Memory B cell (primary cell): Measurements from ENCODE around the gene TMEM60.
"Not testable (repeated sequence)": the region's sequence is repeated elsewhere in the genome, so short reads cannot be mapped to it uniquely, and the experiment has no call there.

Experiments used
- ATAC-seq: fragments of 150-1000 bp; cut with Tn5 transposase; 2 replicates; pipeline ENCODE4 v1.10.0; 2021; ENCODE audit warnings: low read depth, mild to moderate bottlenecking, moderate library complexity
- DNase-seq, 2 donors: peaks; one replicate each; pipeline ENCODE4 v3.0.0; 2022; ENCODE audit warnings: low spot score in 2 of 2
- H3K27ac Mint-ChIP-seq: one replicate; pipeline ENCODE4 v1.8.0; 2022; ENCODE audit warnings: mild to moderate bottlenecking, moderate library complexity, mixed read lengths
- H3K27me3 Mint-ChIP-seq: one replicate; pipeline ENCODE4 v1.8.0; 2022; ENCODE audit warnings: mixed read lengths
- H3K36me3 Mint-ChIP-seq: one replicate; pipeline ENCODE4 v1.8.0; 2022; ENCODE audit warnings: mild to moderate bottlenecking, mixed read lengths
- H3K4me1 Mint-ChIP-seq: one replicate; pipeline ENCODE4 v1.8.0; 2022; ENCODE audit warnings: mixed read lengths
- H3K4me3 Mint-ChIP-seq: one replicate; pipeline ENCODE4 v1.8.0; 2022; ENCODE audit warnings: mild to moderate bottlenecking, moderate library complexity, mixed read lengths
- H3K9me3 Mint-ChIP-seq: one replicate; pipeline ENCODE4 v1.8.0; 2022; ENCODE audit warnings: mixed read lengths

TMEM60 gene

DNA sequence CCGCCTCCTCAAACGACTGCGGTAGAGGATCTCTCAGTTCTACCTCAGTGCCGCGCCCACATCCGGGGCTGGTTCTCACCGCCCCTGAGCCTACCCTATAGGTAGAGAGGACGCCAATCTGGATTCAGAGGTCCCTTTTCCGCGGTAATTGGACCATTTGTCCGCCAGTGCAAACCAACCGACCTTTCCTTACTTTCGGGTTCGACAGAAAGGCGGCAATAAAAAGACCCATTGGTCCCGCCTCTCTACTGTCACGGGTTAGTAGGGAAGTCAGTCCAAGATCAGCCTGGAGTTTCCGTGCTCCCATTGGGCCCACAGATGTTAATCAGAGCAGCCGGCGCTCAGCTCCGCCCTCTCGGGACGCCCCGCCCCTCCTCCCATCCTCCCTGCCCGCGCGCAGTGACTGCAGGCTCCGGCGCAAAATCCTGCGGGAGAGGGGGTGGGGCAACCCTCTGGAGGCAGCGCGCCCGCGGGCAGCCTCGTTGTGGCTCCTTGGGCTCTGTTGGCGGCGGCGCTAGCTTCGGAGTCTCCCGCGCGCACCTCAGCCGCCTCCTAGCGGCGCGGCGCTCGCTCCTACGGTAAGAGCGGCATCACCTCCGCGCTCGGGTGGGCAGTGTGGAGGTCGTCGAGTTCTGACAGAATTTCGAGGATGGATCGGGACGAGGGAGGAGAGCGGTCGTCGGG is at the start of gene TMEM60, which contains the start of gene PHTF2:
Gene TMEM60 (minus strand): TSS at position 41 of the 684 bp plus-strand sequence. CDS start 4,061 bp downstream, outside the sequence.
Gene PHTF2 (plus strand): TSS at position 380 of the 684 bp plus-strand sequence.
- DNase-seq (peak; percentile 84 to 88), ATAC-seq (peak; percentile 84)
- H3K4me3 Mint-ChIP-seq: peak within 1 kb of the TSS; percentile 89
- H3K4me1 Mint-ChIP-seq: peaks cover 48% of the 10 kb centered on the region
- no peaks in the 10 kb centered on the region for H3K27me3 Mint-ChIP-seq
- H3K27ac Mint-ChIP-seq: peak within 1 kb of the TSS; percentile 77
- H3K9me3 Mint-ChIP-seq: no peaks in the 10 kb centered on the region
- peaks cover 13% of the 10 kb centered on the region for H3K36me3 Mint-ChIP-seq

DNA sequence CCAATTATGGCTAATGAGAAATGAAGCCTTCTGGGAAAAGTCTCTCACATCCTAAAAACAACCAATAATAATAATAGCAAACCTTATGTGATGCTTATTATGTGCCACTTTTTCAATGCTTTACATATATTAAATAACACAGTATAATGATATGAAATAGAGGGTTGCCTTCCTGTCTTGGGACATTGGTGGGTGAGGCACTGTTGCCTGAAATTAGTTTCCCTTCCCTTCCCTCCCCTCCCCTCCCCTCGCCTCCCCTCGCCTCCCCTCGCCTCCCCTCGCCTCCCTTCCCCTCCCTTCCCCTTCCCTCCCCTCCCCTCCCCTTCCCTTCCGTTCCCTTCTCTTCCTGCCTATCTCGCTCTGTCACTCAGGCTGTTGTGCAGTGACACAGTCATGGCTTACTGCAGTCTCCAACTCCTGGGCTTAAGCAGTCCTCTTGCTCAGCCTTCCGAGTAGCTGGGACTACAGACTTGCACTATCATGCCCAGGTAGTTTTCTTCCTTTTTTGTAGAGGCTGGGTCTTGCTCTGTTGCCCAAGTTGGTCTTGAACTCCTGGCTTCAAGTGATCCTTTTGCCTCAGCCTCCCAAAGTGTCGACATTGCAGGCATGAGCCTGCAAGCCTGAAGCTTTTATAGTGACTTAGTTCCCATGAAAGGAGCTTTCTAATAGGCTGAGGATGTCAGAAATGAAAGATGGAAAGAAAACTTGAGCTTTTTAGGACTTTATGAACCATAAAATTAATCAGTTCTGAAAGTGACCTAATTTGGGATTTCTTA is 48.3 kb upstream of the TMEM60 start:
- Mint-ChIP-seq H3K36me3 (peaks cover 21% of the 10 kb centered on the region), H3K9me3 (no peaks in the 10 kb centered on the region), H3K4me3 (no peak overlapping the region), H3K4me1 (peaks cover 30% of the 10 kb centered on the region), H3K27me3 (no peaks in the 10 kb centered on the region), H3K27ac (peak overlapping the region; percentile 75)
- no peak for DNase-seq
- ATAC-seq: no peak

DNA sequence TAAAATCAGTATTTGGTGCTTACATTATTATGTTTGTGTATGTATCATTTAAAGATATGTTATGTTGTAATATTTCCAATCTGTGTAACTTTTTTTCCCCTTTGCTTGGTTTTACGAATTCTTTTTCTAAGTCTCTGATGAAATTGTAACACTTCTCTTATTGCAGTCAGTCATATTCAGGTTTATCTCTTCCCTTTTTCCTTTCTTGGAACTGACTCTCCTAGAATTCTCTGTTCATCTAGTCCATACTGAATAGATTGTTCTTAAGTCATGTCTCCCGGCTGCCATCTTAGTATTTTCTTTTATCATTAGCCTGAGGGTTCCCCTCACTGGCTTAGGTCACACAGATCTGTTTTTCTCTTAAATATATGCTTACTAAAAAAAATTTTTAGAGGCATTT is 45.0 kb upstream of the TMEM60 start:
- DNase-seq (no peak), ATAC-seq (no peak)
- H3K4me3 Mint-ChIP-seq: peak overlapping the region; percentile 22
- peak overlapping the region; percentile 3 for H3K27ac Mint-ChIP-seq
- no peaks in the 10 kb centered on the region for H3K9me3 Mint-ChIP-seq
- H3K4me1 Mint-ChIP-seq: peaks cover 29% of the 10 kb centered on the region
- H3K36me3 Mint-ChIP-seq: peaks cover 15% of the 10 kb centered on the region
- no peaks in the 10 kb centered on the region for H3K27me3 Mint-ChIP-seq

- H3K36me3 Mint-ChIP-seq: peaks cover 14% of the 10 kb centered on the region
- peak; percentile 93 for ATAC-seq
- H3K27me3 Mint-ChIP-seq: no peaks in the 10 kb centered on the region
- H3K4me1 Mint-ChIP-seq: peaks cover 19% of the 10 kb centered on the region
- DNase-seq: peak in 1 of 2 donors; percentile 33
- H3K4me3 Mint-ChIP-seq: peak overlapping the region; percentile 79
- peak overlapping the region; percentile 89 for H3K27ac Mint-ChIP-seq
- no peaks in the 10 kb centered on the region for H3K9me3 Mint-ChIP-seq
Measured at GRCh38 chr7:77839919-77840318, 41.7 kb upstream of the TMEM60 start.

DNA sequence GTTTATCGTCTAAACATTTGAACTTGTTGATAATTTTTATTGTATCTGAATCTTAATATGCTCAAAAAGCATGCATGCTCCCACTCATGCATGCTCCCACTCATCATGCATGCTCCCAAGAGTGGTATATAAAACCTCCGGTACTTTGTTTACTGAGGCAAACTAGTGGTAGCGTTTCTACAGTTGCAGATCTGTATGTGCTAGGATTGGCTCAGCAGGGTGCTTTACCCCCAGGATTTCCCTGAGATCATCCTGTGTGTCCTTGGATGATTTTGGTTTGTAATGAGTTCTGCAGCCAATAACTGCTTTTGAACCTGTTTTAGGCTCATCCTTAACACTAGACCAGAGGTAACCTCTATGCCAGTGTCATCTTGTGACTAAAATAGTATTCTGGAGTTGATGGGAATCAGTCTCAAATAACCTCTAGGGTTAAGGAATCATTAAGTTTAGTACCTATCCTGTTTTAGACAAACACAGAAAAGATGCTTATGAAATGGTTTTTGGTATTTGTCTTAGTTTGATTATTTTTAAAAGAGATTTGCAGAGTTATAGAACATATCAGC is 40.8 kb upstream of the TMEM60 start:
- H3K4me1 Mint-ChIP-seq: peaks cover 21% of the 10 kb centered on the region
- peak overlapping the region; percentile 21 for H3K4me3 Mint-ChIP-seq
- peaks cover 12% of the 10 kb centered on the region for H3K36me3 Mint-ChIP-seq
- no peak for ATAC-seq
- H3K27ac Mint-ChIP-seq: peak overlapping the region; percentile 89
- no peaks in the 10 kb centered on the region for H3K27me3 Mint-ChIP-seq
- no peaks in the 10 kb centered on the region for H3K9me3 Mint-ChIP-seq
- no peak for DNase-seq

DNA sequence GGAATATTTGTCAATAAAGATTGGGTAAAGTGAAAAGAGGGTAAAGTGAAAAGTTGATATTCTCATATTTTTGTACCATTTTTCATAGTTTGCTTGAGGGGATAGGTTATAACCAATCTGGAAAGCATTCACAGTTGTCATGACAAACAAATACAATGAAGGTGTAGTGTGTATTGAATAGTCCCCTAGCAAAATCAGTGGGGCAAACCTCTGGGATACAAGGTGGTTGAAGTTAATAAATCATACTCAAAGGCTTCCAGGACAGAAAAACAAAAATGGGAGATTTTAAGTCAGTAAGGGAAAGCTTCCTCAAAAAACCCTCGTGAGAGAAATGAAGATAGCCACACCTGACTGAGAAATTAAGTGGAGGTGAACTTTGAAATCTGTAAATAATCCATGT is 39.7 kb upstream of the TMEM60 start:
- ATAC-seq (no peak), DNase-seq (no peak)
- peaks cover 22% of the 10 kb centered on the region for H3K4me1 Mint-ChIP-seq
- peaks cover 7% of the 10 kb centered on the region for H3K36me3 Mint-ChIP-seq
- peak overlapping the region; percentile 73 for H3K27ac Mint-ChIP-seq
- no peak overlapping the region for H3K4me3 Mint-ChIP-seq
- no peaks in the 10 kb centered on the region for H3K27me3 Mint-ChIP-seq
- H3K9me3 Mint-ChIP-seq: no peaks in the 10 kb centered on the region

DNA sequence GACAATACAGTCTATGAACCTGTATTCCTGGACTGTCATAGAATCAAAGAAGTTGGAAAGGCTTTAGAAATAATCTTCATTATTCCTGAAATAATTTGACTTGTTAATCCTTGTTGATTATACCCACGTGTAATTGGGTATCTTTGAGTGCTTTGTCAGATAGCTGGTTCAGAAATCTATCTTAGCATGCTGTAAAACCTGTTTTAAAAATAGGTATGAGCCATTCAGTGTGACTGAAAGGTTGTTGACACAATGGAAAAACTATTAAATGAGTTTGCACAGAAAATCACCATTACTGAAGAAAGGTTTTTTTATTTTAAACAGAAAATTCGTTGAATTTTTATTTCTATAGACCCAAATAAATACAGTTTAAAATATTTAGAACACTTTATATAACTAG is 39.0 kb upstream of the TMEM60 start:
- no peaks in the 10 kb centered on the region for H3K9me3 Mint-ChIP-seq
- H3K4me1 Mint-ChIP-seq: peaks cover 23% of the 10 kb centered on the region
- peaks cover 7% of the 10 kb centered on the region for H3K36me3 Mint-ChIP-seq
- H3K27ac Mint-ChIP-seq: no peak overlapping the region
- no peaks in the 10 kb centered on the region for H3K27me3 Mint-ChIP-seq
- no peak overlapping the region for H3K4me3 Mint-ChIP-seq
- ATAC-seq (no peak), DNase-seq (no peak)

- H3K27ac Mint-ChIP-seq: peak overlapping the region; percentile 35
- not testable (repeated sequence) for DNase-seq, ATAC-seq, H3K4me3 Mint-ChIP-seq, H3K9me3 Mint-ChIP-seq, H3K36me3 Mint-ChIP-seq, H3K27me3 Mint-ChIP-seq
- H3K4me1 Mint-ChIP-seq: peaks cover 25% of the 10 kb centered on the region
Measured at GRCh38 chr7:77836425-77836824, 38.2 kb upstream of the TMEM60 start.

- H3K4me1 Mint-ChIP-seq: peaks cover 29% of the 10 kb centered on the region
- no peak for DNase-seq
- H3K4me3 Mint-ChIP-seq: no peak overlapping the region
- no peak for ATAC-seq
- H3K36me3 Mint-ChIP-seq: peaks cover 10% of the 10 kb centered on the region
- no peaks in the 10 kb centered on the region for H3K9me3 Mint-ChIP-seq
- H3K27ac Mint-ChIP-seq: peak overlapping the region; percentile 15
- H3K27me3 Mint-ChIP-seq: no peaks in the 10 kb centered on the region
Measured at GRCh38 chr7:77833136-77833535, 34.9 kb upstream of the TMEM60 start.

DNA sequence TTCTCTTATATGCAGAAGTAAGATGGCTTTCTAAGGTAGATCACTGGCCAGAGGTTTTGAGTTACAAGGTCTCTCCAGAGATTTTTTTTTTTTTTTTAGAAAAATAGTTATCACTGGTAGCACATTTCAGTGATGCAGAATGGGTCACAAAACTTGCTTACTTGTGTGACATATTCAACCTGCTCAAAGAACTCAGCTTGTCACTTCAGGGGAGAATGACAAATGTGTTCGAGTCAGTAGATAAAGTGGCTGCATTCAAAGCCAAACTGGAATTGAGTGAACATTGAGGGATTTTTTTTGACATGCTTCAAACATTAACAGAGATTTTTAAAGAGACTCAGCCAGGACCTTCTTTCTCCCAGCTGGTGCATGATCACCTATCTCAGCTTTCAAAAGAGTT is 33.7 kb upstream of the TMEM60 start:
- Mint-ChIP-seq H3K27me3 (no peaks in the 10 kb centered on the region), H3K4me1 (peaks cover 25% of the 10 kb centered on the region), H3K36me3 (peaks cover 10% of the 10 kb centered on the region), H3K9me3 (no peaks in the 10 kb centered on the region), H3K27ac (peak overlapping the region; percentile 81), H3K4me3 (no peak overlapping the region)
- ATAC-seq (no peak), DNase-seq (no peak)

GRCh38 chr7:77831481-77831880 is 33.2 kb upstream of the TMEM60 start:
- Mint-ChIP-seq H3K27ac (peak overlapping the region; percentile 81), H3K9me3 (peaks cover 3% of the 10 kb centered on the region), H3K4me3 (no peak overlapping the region), H3K27me3 (no peaks in the 10 kb centered on the region), H3K4me1 (peaks cover 30% of the 10 kb centered on the region), H3K36me3 (peaks cover 9% of the 10 kb centered on the region)
- ATAC-seq (no peak), DNase-seq (no peak)

- peak overlapping the region; percentile 32 for H3K4me3 Mint-ChIP-seq
- H3K4me1 Mint-ChIP-seq: peaks cover 32% of the 10 kb centered on the region
- peaks cover 7% of the 10 kb centered on the region for H3K36me3 Mint-ChIP-seq
- H3K27ac Mint-ChIP-seq: peak overlapping the region; percentile 81
- no peaks in the 10 kb centered on the region for H3K27me3 Mint-ChIP-seq
- DNase-seq (no peak), ATAC-seq (peak; percentile 35)
- peaks cover 6% of the 10 kb centered on the region for H3K9me3 Mint-ChIP-seq
Measured at GRCh38 chr7:77830649-77831355, 32.6 kb upstream of the TMEM60 start.

- H3K4me3 Mint-ChIP-seq: no peak overlapping the region
- H3K9me3 Mint-ChIP-seq: peaks cover 9% of the 10 kb centered on the region
- no peak for ATAC-seq
- H3K27ac Mint-ChIP-seq: no peak overlapping the region
- peaks cover 11% of the 10 kb centered on the region for H3K36me3 Mint-ChIP-seq
- H3K4me1 Mint-ChIP-seq: peaks cover 36% of the 10 kb centered on the region
- DNase-seq: no peak
- H3K27me3 Mint-ChIP-seq: no peaks in the 10 kb centered on the region
Measured at GRCh38 chr7:77827999-77828398, 29.8 kb upstream of the TMEM60 start.

DNA sequence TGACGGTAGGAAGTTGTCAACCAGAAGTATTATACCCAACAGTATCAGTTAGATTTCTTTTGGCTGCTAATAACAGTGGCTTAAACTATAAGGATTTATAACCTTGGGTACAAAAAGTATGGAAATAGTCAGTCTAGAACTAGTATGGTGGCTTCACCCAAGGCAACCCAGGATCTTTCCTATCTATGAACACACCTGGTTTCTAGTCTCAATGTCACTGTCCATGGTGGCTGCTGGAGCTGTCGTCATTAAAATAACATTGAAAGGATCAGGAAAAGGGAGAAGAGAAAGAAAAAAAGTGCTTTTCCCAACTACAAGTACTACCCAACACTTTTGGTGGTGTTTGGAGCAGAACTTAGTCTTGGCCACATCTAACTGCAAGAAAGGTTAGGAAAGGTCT is 28.1 kb upstream of the TMEM60 start:
- Mint-ChIP-seq H3K36me3 (peaks cover 18% of the 10 kb centered on the region), H3K27me3 (no peaks in the 10 kb centered on the region), H3K27ac (peak overlapping the region; percentile 69), H3K9me3 (peaks cover 14% of the 10 kb centered on the region), H3K4me3 (peak overlapping the region; percentile 30), H3K4me1 (peaks cover 37% of the 10 kb centered on the region)
- no peak for ATAC-seq
- DNase-seq: no peak
